HL-60/S4 treated with phorbol 12-myristate 13-acetate at 8.2 ng/mL for 4 days and 3 days (cell line): ENCODE data around the gene ESRRG.

Experiments used
- in situ Hi-C: fragments of 300-500 bp; cut with MboI; formaldehyde crosslinking; loops from 2 replicates; pipeline ENCODE4 v1.15.0; 2022; ENCODE audit warnings: low sequenced_read_pairs

The ESRRG gene

GRCh38 chr1:216723274-216723780 is at the start of gene ESRRG:
TSS of gene ESRRG (minus strand) at chr1:216723429. CDS start at chr1:216723299, 130 bp downstream.
- in situ Hi-C loops, result no loop called here

- in situ Hi-C loops, result no loop called here
Observed at GRCh38 chr1:216771922-216772321, 48.7 kb upstream of the ESRRG start.

GRCh38 chr1:216766633-216767327 is 43.6 kb upstream of the ESRRG start:
- in situ Hi-C loops, result no loop called here

- in situ Hi-C loops, result no loop called here
Observed at GRCh38 chr1:216765346-216766300, 42.4 kb upstream of the ESRRG start.

- in situ Hi-C loops, result no loop called here
Observed at GRCh38 chr1:216758161-216758560, 34.9 kb upstream of the ESRRG start.

- in situ Hi-C loops, result no loop called here
Observed at GRCh38 chr1:216757110-216757509, 33.9 kb upstream of the ESRRG start.

- in situ Hi-C loops, result no loop called here
Observed at GRCh38 chr1:216750961-216751360, 27.7 kb upstream of the ESRRG start.

GRCh38 chr1:216750031-216750627 is 26.9 kb upstream of the ESRRG start:
- in situ Hi-C loops, result no loop called here

GRCh38 chr1:216749232-216749631 is 26.0 kb upstream of the ESRRG start:
- in situ Hi-C loops, result no loop called here

- in situ Hi-C loops, result no loop called here
Observed at GRCh38 chr1:216742625-216743024, 19.4 kb upstream of the ESRRG start.

- in situ Hi-C loops, result no loop called here
Observed at GRCh38 chr1:216740331-216740730, 17.1 kb upstream of the ESRRG start.

GRCh38 chr1:216739793-216740192 is 16.6 kb upstream of the ESRRG start:
- in situ Hi-C loops, result no loop called here

- in situ Hi-C loops, result no loop called here
Observed at GRCh38 chr1:216732121-216732520, 8.9 kb upstream of the ESRRG start.

GRCh38 chr1:216731562-216731961 is 8.3 kb upstream of the ESRRG start:
- in situ Hi-C loops, result no loop called here

GRCh38 chr1:216726435-216726834 is 3.2 kb upstream of the ESRRG start:
- in situ Hi-C loops, result no loop called here

GRCh38 chr1:216722821-216723220 is 408 bp downstream of the ESRRG start:
- in situ Hi-C loops, result no loop called here

- in situ Hi-C loops, result no loop called here
Observed at GRCh38 chr1:216721863-216722262, 1.4 kb downstream of the ESRRG start.

GRCh38 chr1:216721062-216721461 is 2.2 kb downstream of the ESRRG start:
- in situ Hi-C loops, result no loop called here

GRCh38 chr1:216711712-216712111 is 11.5 kb downstream of the ESRRG start:
- in situ Hi-C loops, result no loop called here

- in situ Hi-C loops, result no loop called here
Observed at GRCh38 chr1:216710598-216711333, 12.5 kb downstream of the ESRRG start.

- in situ Hi-C loops, result no loop called here
Observed at GRCh38 chr1:216710055-216710454, 13.2 kb downstream of the ESRRG start.
